ENCODE data around the gene NXPH3.

Gene NXPH3

DNA sequence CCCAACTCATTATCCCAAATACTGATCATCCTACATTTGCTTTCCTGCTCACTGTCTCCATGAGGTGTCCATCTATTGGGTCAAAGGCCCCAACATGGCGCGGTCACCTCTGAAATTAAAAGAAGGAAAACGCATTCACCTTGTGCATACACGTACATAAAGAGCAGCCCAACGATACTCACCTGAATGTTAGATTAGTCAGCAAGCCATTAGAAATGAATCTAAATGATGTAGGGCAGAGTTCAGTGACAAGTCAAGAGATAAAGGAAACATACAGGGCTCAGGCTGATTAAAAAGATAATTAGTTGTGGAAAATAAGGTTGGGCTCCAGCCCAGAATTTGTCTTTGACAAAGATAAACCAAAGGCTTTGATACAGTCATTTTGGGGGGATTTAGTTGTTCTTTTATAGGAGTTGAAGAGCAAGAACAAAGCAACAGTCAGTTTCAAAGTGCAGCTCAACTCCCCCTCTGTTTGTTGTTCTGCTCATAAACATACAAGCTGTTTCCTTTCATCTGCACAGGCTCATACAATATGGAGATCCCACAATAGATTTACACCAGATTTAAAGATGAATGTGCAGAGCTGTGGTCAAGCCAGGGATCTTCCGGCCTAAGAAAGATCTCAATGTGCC is 21.1 kb downstream of the NXPH3 start:
- in situ Hi-C loops (cut with HindIII; ENCODE audit: low pct_unique_long_range_greater_than_20kb, low sequenced_read_pairs) = no loop called here
- DNase-seq (ENCODE audit: low read depth in 1 of 2, low spot score in 1 of 2) = no peak
- no peak for TF ChIP-seq JUND (IDR thresholded peaks at IDR 0.05; ENCODE audit: low read depth)

DNA sequence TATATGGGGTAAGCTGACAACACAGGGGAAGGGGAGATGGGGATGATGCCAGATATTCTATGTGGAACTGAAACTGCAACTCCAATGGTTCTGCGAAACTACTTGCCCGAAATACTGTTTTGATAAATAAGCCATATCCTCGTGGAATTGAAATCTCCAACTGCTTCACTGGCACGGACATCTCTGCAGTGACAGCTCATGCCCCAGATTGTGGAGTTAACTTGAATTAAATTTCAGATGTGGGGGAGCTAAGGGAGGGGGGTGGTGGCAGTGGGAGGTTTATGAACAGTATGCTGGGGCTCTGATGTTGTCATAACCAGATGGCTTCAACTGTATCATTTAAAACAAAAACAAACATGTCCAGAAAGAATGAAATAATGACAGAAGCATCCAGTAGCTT is 21.8 kb downstream of the NXPH3 start:
- no peak for DNase-seq (ENCODE audit: low read depth in 1 of 2, low spot score in 1 of 2)
- in situ Hi-C loops (cut with HindIII; ENCODE audit: low pct_unique_long_range_greater_than_20kb, low sequenced_read_pairs) = no loop called here
- TF ChIP-seq JUND (IDR thresholded peaks at IDR 0.05; ENCODE audit: low read depth) = no peak

- in situ Hi-C loops (cut with HindIII; ENCODE audit: low pct_unique_long_range_greater_than_20kb, low sequenced_read_pairs) = no loop called here
These were observed 22.4 kb downstream of the NXPH3 start for GRCh38 chr17:49597928-49598655.

DNA sequence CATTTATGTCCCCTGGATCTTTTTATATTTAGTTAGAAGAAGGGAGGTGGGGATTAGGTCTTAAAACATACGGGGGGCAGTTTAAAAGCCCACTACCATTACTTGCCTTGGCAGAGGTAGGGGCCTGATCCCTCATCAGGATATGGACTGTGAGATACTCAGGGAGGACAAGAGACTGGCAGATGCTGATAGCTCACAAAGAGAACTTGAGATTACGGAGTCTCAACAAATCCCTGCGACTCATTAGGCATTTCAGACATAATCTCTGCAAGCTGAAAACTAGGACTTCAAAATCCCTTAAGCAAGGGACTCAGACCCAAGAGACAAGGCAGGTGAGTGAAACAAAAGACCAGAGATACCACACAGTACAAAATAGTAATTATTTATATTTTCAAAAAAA is 23.2 kb downstream of the NXPH3 start:
- no peak for DNase-seq (ENCODE audit: low read depth in 1 of 2, low spot score in 1 of 2)
- in situ Hi-C loops (cut with HindIII; ENCODE audit: low pct_unique_long_range_greater_than_20kb, low sequenced_read_pairs) = no loop called here
- no peak for TF ChIP-seq JUND (IDR thresholded peaks at IDR 0.05; ENCODE audit: low read depth)

More at GRCh38 chr17:49597928-49598655, 22.4 kb downstream of the NXPH3 start:
- TF ChIP-seq JUND (IDR thresholded peaks at IDR 0.05; ENCODE audit: low read depth) = no peak
- no peak for DNase-seq (ENCODE audit: low read depth in 1 of 2, low spot score in 1 of 2)

- in situ Hi-C loops (cut with HindIII; ENCODE audit: low pct_unique_long_range_greater_than_20kb, low sequenced_read_pairs) = no loop called here
- no peak for TF ChIP-seq JUND (IDR thresholded peaks at IDR 0.05; ENCODE audit: low read depth)
- no peak for DNase-seq (ENCODE audit: low read depth in 1 of 2, low spot score in 1 of 2)
These were observed 25.3 kb downstream of the NXPH3 start for GRCh38 chr17:49600949-49601348.

GRCh38 chr17:49602783-49603182 is 27.1 kb downstream of the NXPH3 start:
- in situ Hi-C loops (cut with HindIII; ENCODE audit: low pct_unique_long_range_greater_than_20kb, low sequenced_read_pairs) = no loop called here
- no peak for DNase-seq (ENCODE audit: low read depth in 1 of 2, low spot score in 1 of 2)

DNA sequence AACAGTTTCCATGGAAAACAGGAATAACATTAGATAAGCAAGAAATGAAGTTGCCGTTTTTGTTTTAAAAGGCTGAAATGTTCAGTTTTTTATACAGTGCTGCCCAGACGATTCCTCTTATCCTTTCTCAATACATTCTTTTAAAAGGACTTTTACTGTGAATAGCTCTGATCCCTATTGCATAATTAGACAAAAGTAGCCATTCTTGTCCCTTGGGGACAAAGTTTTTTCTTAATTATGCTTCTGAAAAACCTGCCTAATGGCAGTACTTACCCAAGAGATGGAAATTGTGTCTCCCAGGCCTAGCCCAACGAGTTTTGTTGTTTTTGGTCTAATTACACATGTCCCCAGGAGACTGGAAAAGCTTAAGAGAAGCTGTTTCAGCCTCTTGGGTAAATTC is 27.6 kb downstream of the NXPH3 start:
- no peak for DNase-seq (ENCODE audit: low read depth in 1 of 2, low spot score in 1 of 2)
- in situ Hi-C loops (cut with HindIII; ENCODE audit: low pct_unique_long_range_greater_than_20kb, low sequenced_read_pairs) = no loop called here

More at GRCh38 chr17:49602783-49603182, 27.1 kb downstream of the NXPH3 start:
- TF ChIP-seq JUND (IDR thresholded peaks at IDR 0.05; ENCODE audit: low read depth) = no peak

DNA sequence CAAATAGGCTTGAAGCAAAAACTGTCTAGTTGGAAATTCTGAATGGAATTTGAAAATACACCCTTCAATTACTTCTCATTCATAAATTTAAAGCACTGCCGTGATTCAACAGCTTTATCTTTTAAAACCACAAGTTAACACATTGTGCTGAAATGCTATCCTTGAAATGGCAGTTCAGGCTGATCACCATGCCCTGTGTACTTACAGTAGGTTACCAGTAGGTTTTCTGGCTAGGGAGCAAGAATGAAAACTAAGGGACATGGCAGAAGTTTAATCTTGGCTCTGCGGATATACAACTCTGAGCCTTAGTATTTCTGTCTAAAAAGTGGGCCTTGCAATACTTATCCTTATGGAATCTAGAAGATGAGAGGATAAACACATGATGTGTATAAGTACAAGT is 28.0 kb downstream of the NXPH3 start:
- DNase-seq (ENCODE audit: low read depth in 1 of 2, low spot score in 1 of 2) = peak in 1 of 2 experiments; percentile 25
- TF ChIP-seq JUND (IDR thresholded peaks at IDR 0.05; ENCODE audit: low read depth) = no peak
- in situ Hi-C loops (cut with HindIII; ENCODE audit: low pct_unique_long_range_greater_than_20kb, low sequenced_read_pairs) = no loop called here

More for the DNA sequence above, 27.6 kb downstream of the NXPH3 start:
- TF ChIP-seq JUND (IDR thresholded peaks at IDR 0.05; ENCODE audit: low read depth) = no peak

- peak in 1 of 2 experiments; percentile 64 for DNase-seq (ENCODE audit: low read depth in 1 of 2, low spot score in 1 of 2)
- in situ Hi-C loops (cut with HindIII; ENCODE audit: low pct_unique_long_range_greater_than_20kb, low sequenced_read_pairs) = no loop called here
- TF ChIP-seq JUND (IDR thresholded peaks at IDR 0.05; ENCODE audit: low read depth) = peak; percentile 44; the same call in 1 of the 2 replicates
These were observed 28.7 kb downstream of the NXPH3 start for GRCh38 chr17:49604314-49604869.

- TF ChIP-seq JUND (IDR thresholded peaks at IDR 0.05; ENCODE audit: low read depth) = no peak
- in situ Hi-C loops (cut with HindIII; ENCODE audit: low pct_unique_long_range_greater_than_20kb, low sequenced_read_pairs) = no loop called here
- DNase-seq (ENCODE audit: low read depth in 1 of 2, low spot score in 1 of 2) = no peak
These were observed 35.4 kb downstream of the NXPH3 start for GRCh38 chr17:49610883-49611584.

DNA sequence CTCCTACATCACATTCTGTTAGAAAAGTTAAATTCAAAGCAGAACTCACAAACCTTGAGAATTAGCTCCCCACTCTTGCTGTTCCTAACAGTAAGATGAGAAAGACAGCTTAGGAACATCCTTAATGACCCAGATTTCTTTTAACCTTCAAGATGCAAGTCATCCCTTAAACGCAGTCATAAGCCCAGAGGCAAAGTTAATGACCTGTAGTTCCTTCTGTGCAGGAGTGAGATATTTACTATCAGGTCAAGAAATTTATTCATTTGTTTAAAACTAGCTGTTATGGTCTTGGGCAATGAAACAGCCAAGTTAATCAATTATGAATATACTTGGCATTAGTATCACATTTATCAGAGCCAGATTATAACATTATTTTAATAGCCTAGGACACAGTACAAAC is 37.1 kb downstream of the NXPH3 start:
- no peak for TF ChIP-seq JUND (IDR thresholded peaks at IDR 0.05; ENCODE audit: low read depth)
- in situ Hi-C loops (cut with HindIII; ENCODE audit: low pct_unique_long_range_greater_than_20kb, low sequenced_read_pairs) = no loop called here
- DNase-seq (ENCODE audit: low read depth in 1 of 2, low spot score in 1 of 2) = no peak

DNA sequence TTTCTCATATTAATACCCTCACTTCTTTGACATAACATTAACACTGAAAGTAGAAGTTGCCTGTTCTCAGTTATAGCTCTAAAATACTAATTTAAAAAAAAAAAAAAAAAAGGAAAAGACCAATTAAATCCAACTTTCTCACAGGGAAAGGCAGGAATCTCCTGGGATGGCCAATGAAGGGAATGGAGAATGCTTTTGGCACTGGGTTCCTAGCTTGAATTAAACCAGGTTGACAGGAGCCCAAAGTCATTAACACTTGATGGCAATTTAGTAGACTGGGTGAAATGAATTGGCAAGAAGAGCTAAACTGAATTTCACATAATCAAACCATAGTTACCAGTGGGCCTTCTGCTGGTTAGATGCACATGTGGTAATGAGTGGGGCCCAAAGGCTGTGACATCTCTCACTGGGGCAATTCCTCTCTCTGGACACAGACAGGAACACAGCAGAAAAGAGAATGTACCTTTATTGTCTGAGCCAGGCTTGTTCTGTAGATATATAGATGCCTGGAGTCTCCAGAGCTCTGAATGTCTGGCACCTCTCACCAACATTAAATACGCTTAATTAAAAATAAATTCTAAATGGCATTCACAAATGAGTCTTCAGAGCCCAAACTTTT is 37.6 kb downstream of the NXPH3 start:
- in situ Hi-C loops (cut with HindIII; ENCODE audit: low pct_unique_long_range_greater_than_20kb, low sequenced_read_pairs) = no loop called here
- no peak for TF ChIP-seq JUND (IDR thresholded peaks at IDR 0.05; ENCODE audit: low read depth)
- no peak for DNase-seq (ENCODE audit: low read depth in 1 of 2, low spot score in 1 of 2)

All from T47D (cell line).